T-cell (primary cell): ENCODE results near the gene DVL3. TPM values are rescaled to one million over a fixed set of nuclear protein-coding genes. Genes with fewer than 3 reads are reported as not detected.

ENCODE experiments used
- ATAC-seq, 4 experiments: fragments of 200-7000 bp in 3 of 4; fragments of 150-1000 bp in 1 of 4; cut with Tn5 transposase; replicated peaks in 1 of 4; 1 replicate in 3 of 4; 2 replicates in 1 of 4; pipeline ENCODE4 v1.10.0; 2021; ENCODE audit warnings: moderate library complexity in 3 of 4, mild to moderate bottlenecking in 2 of 4, moderate number of reproducible peaks in 1 of 4
- CTCF ChIA-PET, 2 donors: fragments of 300-600 bp; sonication (Branson Sonifier 250); formaldehyde crosslinking; loops; one replicate each; lab custom pipeline; 2022; ENCODE audit warnings: antibody characterized with exemption in 2 of 2; lab: Charles Lee
- POLR2A ChIA-PET, 2 donors: fragments of 300-600 bp; sonication (Branson Sonifier 250); formaldehyde crosslinking; loops; one replicate each; lab custom pipeline; 2022; ENCODE audit warnings: antibody characterized with exemption in 2 of 2; lab: Charles Lee
- DNase-seq, 35 experiments: peaks; one replicate each; pipeline versions ENCODE4 v3.0.0 to v3.0.0-alpha.2; 2013 to 2023
- H3K27ac ChIP-seq: one replicate; pipeline ENCODE4 v1.5.1; 2013; ENCODE audit warnings: low read length
- H3K27me3 ChIP-seq, 2 experiments: replicated peaks in 1 of 2; 1 replicate in 1 of 2; 2 replicates in 1 of 2; pipeline versions ENCODE4 v1.6.1 to v1.7.0; 2013; ENCODE audit warnings: low read length in 1 of 2, mixed read lengths in 1 of 2; ENCODE audit not compliant: control insufficient read depth in 2 of 2, insufficient read depth in 2 of 2; ENCODE audit errors: extremely low read depth in 1 of 2
- H3K36me3 ChIP-seq, 2 donors: 1 replicate in 1 of 2; 2 replicates in 1 of 2; pipeline versions ENCODE4 v1.6.1 to v1.7.0; 2013; ENCODE audit warnings: low read length in 1 of 2; ENCODE audit not compliant: control insufficient read depth in 2 of 2, insufficient read depth in 1 of 2; ENCODE audit errors: extremely low read depth in 1 of 2
- H3K4me1 ChIP-seq, 2 experiments: 1 replicate in 1 of 2; 2 replicates in 1 of 2; pipeline versions ENCODE4 v1.6.1 to v1.7.0; 2013; ENCODE audit warnings: low read length in 2 of 2, mixed read lengths in 1 of 2; ENCODE audit not compliant: insufficient read depth in 2 of 2, control insufficient read depth in 1 of 2; ENCODE audit errors: extremely low read depth in 1 of 2
- H3K4me3 ChIP-seq, 2 donors: 1 replicate in 1 of 2; 2 replicates in 1 of 2; pipeline versions ENCODE4 v1.5.1 to v1.7.0; 2013; ENCODE audit warnings: mild to moderate bottlenecking in 2 of 2, low read length in 1 of 2, moderate library complexity in 1 of 2; ENCODE audit not compliant: control insufficient read depth in 1 of 2; ENCODE audit errors: extremely low read depth in 1 of 2
- H3K9me3 ChIP-seq: 2 replicates; pipeline ENCODE4 v1.7.0; 2013
- H3K27ac Mint-ChIP-seq, 2 donors: one replicate each; pipeline ENCODE4 v1.8.0; 2020 to 2021; ENCODE audit warnings: mild to moderate bottlenecking in 2 of 2, mixed read lengths in 2 of 2
- H3K27me3 Mint-ChIP-seq, 2 donors: one replicate each; pipeline ENCODE4 v1.8.0; 2021 to 2022; ENCODE audit warnings: mixed read lengths in 2 of 2
- H3K36me3 Mint-ChIP-seq: one replicate; pipeline ENCODE4 v1.8.0; 2021; ENCODE audit warnings: mixed read lengths
- H3K4me1 Mint-ChIP-seq, 3 donors: one replicate each; pipeline ENCODE4 v1.8.0; 2020 to 2022; ENCODE audit warnings: mixed read lengths in 3 of 3, mild to moderate bottlenecking in 1 of 3
- H3K4me3 Mint-ChIP-seq, 3 donors: one replicate each; pipeline ENCODE4 v1.8.0; 2020 to 2022; ENCODE audit warnings: mild to moderate bottlenecking in 3 of 3, mixed read lengths in 3 of 3, moderate library complexity in 3 of 3
- H3K9me3 Mint-ChIP-seq, 3 donors: one replicate each; pipeline ENCODE4 v1.8.0; 2020 to 2022; ENCODE audit warnings: mixed read lengths in 3 of 3
- WGBS: methylation state at CpG from one replicate; pipeline ENCODE4 v1.1.5; 2013; ENCODE audit warnings: missing lambda C conversion rate; ENCODE audit not compliant: insufficient coverage; 5-methylcytosine and 5-hydroxymethylcytosine counted together
- total RNA-seq, 35 experiments: library from RNA in 6 of 35; stranded (reverse) in 6 of 35; fragments of 120-200 nt in 1 of 35; gene quantifications; one replicate each; pipeline versions ENCODE4 v1.2.1 to v1.2.4 and lab custom pipeline; 2013 to 2026

Gene DVL3
- total RNA-seq, 5 donors from 2014 or later (not counting 1 experiment from before 2014, with no cell fraction given): 33.8 to 60.2 (median 51.2) TPM

GRCh38 chr3:184166671-184167070 is 11.5 kb downstream of the DVL3 start:
- Mint-ChIP-seq H3K36me3 (peaks cover 38% of the 10 kb centered on the region), H3K9me3 (no peaks in the 10 kb centered on the region), H3K27me3 (no peaks in the 10 kb centered on the region), H3K27ac (no peak overlapping the region), H3K4me1 (peaks cover under 1 to 2% (median 1%) of the 10 kb centered on the region in 3 donors), H3K4me3 (no peak overlapping the region)
- Histone ChIP-seq H3K27me3 (no peaks in the 10 kb centered on the region), H3K36me3 (peaks cover 27 to 58% of the 10 kb centered on the region in 2 donors), H3K9me3 (no peaks in the 10 kb centered on the region), H3K4me3 (no peak overlapping the region), H3K27ac (no peak overlapping the region), H3K4me1 (no peaks in the 10 kb centered on the region)
- ChIA-PET CTCF (no interaction called here), POLR2A (no interaction called here)
- DNase-seq (no peak), ATAC-seq (no peak)
- WGBS: 98% methylated on average over 5 of the region's 6 CpGs

GRCh38 chr3:184167786-184168185 is 12.6 kb downstream of the DVL3 start:
- ATAC-seq (no peak), DNase-seq (no peak)
- H3K9me3 Mint-ChIP-seq: no peaks in the 10 kb centered on the region
- POLR2A ChIA-PET: no interaction called here
- no peaks in the 10 kb centered on the region for H3K4me1 Mint-ChIP-seq
- Histone ChIP-seq H3K27me3 (no peaks in the 10 kb centered on the region), H3K9me3 (no peaks in the 10 kb centered on the region), H3K4me1 (no peaks in the 10 kb centered on the region), H3K36me3 (peaks cover 27 to 58% of the 10 kb centered on the region in 2 donors), H3K4me3 (no peak overlapping the region), H3K27ac (no peak overlapping the region)
- H3K36me3 Mint-ChIP-seq: peaks cover 34% of the 10 kb centered on the region
- 96% methylated on average over 8 of the region's 8 CpGs for WGBS
- no peaks in the 10 kb centered on the region for H3K27me3 Mint-ChIP-seq
- CTCF ChIA-PET: no interaction called here
- H3K27ac Mint-ChIP-seq: no peak overlapping the region
- H3K4me3 Mint-ChIP-seq: no peak overlapping the region

- Mint-ChIP-seq H3K27ac (no peak overlapping the region), H3K9me3 (no peaks in the 10 kb centered on the region), H3K4me3 (no peak overlapping the region), H3K4me1 (peaks cover 0 to under 1% (median 0%) of the 10 kb centered on the region in 3 donors), H3K36me3 (peaks cover 33% of the 10 kb centered on the region), H3K27me3 (no peaks in the 10 kb centered on the region)
- DNase-seq (no peak), ATAC-seq (no peak)
- Histone ChIP-seq H3K36me3 (peaks cover 26 to 57% of the 10 kb centered on the region in 2 donors), H3K4me1 (no peaks in the 10 kb centered on the region), H3K27me3 (no peaks in the 10 kb centered on the region), H3K9me3 (no peaks in the 10 kb centered on the region), H3K4me3 (no peak overlapping the region), H3K27ac (no peak overlapping the region)
- ChIA-PET POLR2A (interaction anchor here in 1 of 2 donors (0.8 kb wide), 1 partner anchor 13 kb away, joined by 3 read pairs; the partner anchor contains the start of gene DVL3), CTCF (interaction anchor here in 1 of 2 donors (0.6 kb wide), 1 partner anchor 408 kb away, joined by 8 read pairs; no protein-coding TSS in a partner anchor)
- 95% methylated on average over 3 of the region's 9 CpGs for WGBS
Measured at GRCh38 chr3:184168363-184169120, 13.4 kb downstream of the DVL3 start.

GRCh38 chr3:184169896-184170875 is 15.0 kb downstream of the DVL3 start:
- ATAC-seq (no peak), DNase-seq (no peak)
- H3K36me3 ChIP-seq: peaks cover 13 to 43% of the 10 kb centered on the region in 2 donors
- H3K27ac Mint-ChIP-seq: no peak overlapping the region
- H3K27me3 Mint-ChIP-seq: no peaks in the 10 kb centered on the region
- H3K4me1 Mint-ChIP-seq: peaks cover 0 to 9% (median 3%) of the 10 kb centered on the region in 3 donors
- H3K9me3 ChIP-seq: no peaks in the 10 kb centered on the region
- CTCF ChIA-PET: no interaction called here
- WGBS: 97% methylated on average over 35 of the region's 66 CpGs
- H3K9me3 Mint-ChIP-seq: no peaks in the 10 kb centered on the region
- H3K4me3 ChIP-seq: no peak overlapping the region
- H3K36me3 Mint-ChIP-seq: peaks cover 27% of the 10 kb centered on the region
- H3K4me1 ChIP-seq: peaks cover 0 to 7% of the 10 kb centered on the region in 2 experiments
- POLR2A ChIA-PET: no interaction called here
- no peaks in the 10 kb centered on the region for H3K27me3 ChIP-seq
- H3K27ac ChIP-seq: no peak overlapping the region
- no peak overlapping the region for H3K4me3 Mint-ChIP-seq

- Histone ChIP-seq H3K4me3 (no peak overlapping the region), H3K9me3 (no peaks in the 10 kb centered on the region), H3K36me3 (peaks cover 8 to 29% of the 10 kb centered on the region in 2 donors), H3K27me3 (no peaks in the 10 kb centered on the region), H3K27ac (no peak overlapping the region), H3K4me1 (peaks cover 6 to 21% of the 10 kb centered on the region in 2 experiments)
- Mint-ChIP-seq H3K9me3 (no peaks in the 10 kb centered on the region), H3K4me1 (peaks cover 14 to 23% (median 17%) of the 10 kb centered on the region in 3 donors), H3K27ac (no peak overlapping the region), H3K4me3 (no peak overlapping the region), H3K27me3 (no peaks in the 10 kb centered on the region), H3K36me3 (peaks cover 22% of the 10 kb centered on the region)
- POLR2A ChIA-PET: no interaction called here
- CTCF ChIA-PET: interaction anchor here in 1 of 2 donors (0.6 kb wide), 1 partner anchor 26 kb away, joined by 5 read pairs; no protein-coding TSS in a partner anchor
- DNase-seq (no peak), ATAC-seq (no peak)
- 93% methylated on average over 7 of the region's 9 CpGs for WGBS
Measured at GRCh38 chr3:184171562-184171961, 16.4 kb downstream of the DVL3 start.
